ENCODE data around the gene FURIN.

DNA sequence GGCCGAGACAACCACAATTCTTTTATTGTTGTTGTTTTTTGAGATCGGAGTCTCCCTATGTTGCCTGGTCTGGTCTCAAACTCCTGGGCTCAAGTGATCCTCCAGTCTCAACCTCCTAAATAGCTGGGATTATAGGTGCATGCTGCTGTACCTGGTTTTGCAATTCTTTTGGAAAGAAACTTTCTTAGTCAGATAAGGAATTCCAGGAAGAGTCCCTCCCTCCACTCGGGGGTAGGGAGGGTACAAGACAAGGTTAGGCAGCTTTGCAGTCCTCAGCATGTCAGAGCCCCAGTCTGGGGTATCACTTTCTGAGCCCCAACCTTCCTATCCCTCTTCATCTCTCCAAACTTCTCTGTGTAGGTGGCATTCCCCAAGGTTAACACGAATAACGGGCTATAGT is 33.8 kb upstream of the FURIN start:
- TF ChIP-seq, protein P1, sequence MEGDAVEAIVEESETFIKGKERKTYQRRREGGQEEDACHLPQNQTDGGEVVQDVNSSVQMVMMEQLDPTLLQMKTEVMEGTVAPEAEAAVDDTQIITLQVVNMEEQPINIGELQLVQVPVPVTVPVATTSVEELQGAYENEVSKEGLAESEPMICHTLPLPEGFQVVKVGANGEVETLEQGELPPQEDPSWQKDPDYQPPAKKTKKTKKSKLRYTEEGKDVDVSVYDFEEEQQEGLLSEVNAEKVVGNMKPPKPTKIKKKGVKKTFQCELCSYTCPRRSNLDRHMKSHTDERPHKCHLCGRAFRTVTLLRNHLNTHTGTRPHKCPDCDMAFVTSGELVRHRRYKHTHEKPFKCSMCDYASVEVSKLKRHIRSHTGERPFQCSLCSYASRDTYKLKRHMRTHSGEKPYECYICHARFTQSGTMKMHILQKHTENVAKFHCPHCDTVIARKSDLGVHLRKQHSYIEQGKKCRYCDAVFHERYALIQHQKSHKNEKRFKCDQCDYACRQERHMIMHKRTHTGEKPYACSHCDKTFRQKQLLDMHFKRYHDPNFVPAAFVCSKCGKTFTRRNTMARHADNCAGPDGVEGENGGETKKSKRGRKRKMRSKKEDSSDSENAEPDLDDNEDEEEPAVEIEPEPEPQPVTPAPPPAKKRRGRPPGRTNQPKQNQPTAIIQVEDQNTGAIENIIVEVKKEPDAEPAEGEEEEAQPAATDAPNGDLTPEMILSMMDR (IDR thresholded peaks at IDR 0.05): no peak
- no peak for TF ChIP-seq POLR2AphosphoS5 (IDR thresholded peaks at IDR 0.05; ENCODE audit: insufficient read depth in 1 of 2, low read depth in 1 of 2)

All from vagina (tissue), 2 donors.